DMS153 (cell line): ENCODE data around the gene DSG3.

ENCODE experiments used
- DNase-seq: peaks from one replicate; lab custom pipeline; 2025; lab: John Stamatoyannopoulos, UW

Gene DSG3

GRCh38 chr18:31430072-31430471 is 17.5 kb upstream of the DSG3 start:
- no peak for DNase-seq

- no peak for DNase-seq
Measured at GRCh38 chr18:31430554-31430953, 17.0 kb upstream of the DSG3 start.

- DNase-seq: no peak
Measured at GRCh38 chr18:31432316-31432715, 15.2 kb upstream of the DSG3 start.

GRCh38 chr18:31436825-31437224 is 10.7 kb upstream of the DSG3 start:
- no peak for DNase-seq

- no peak for DNase-seq
Measured at GRCh38 chr18:31438402-31438801, 9.1 kb upstream of the DSG3 start.

GRCh38 chr18:31439807-31440325 is 7.7 kb upstream of the DSG3 start:
- DNase-seq: no peak

- no peak for DNase-seq
Measured at GRCh38 chr18:31440787-31441186, 6.8 kb upstream of the DSG3 start.

GRCh38 chr18:31441493-31441892 is 6.0 kb upstream of the DSG3 start:
- DNase-seq: no peak

- DNase-seq: no peak
Measured at GRCh38 chr18:31444142-31444541, 3.4 kb upstream of the DSG3 start.

GRCh38 chr18:31445908-31446307 is 1.6 kb upstream of the DSG3 start:
- DNase-seq: no peak

GRCh38 chr18:31446854-31447253 is 687 bp upstream of the DSG3 start:
- DNase-seq: no peak

GRCh38 chr18:31450409-31450808 is 2.9 kb downstream of the DSG3 start:
- no peak for DNase-seq

GRCh38 chr18:31451625-31452024 is 4.1 kb downstream of the DSG3 start:
- no peak for DNase-seq

- DNase-seq: no peak
Measured at GRCh38 chr18:31454066-31454708, 6.6 kb downstream of the DSG3 start.

GRCh38 chr18:31469629-31470028 is 22.1 kb downstream of the DSG3 start:
- no peak for DNase-seq

- no peak for DNase-seq
Measured at GRCh38 chr18:31478688-31479087, 31.1 kb downstream of the DSG3 start.

- DNase-seq: no peak
Measured at GRCh38 chr18:31482051-31482450, 34.5 kb downstream of the DSG3 start.

- DNase-seq: no peak
Measured at GRCh38 chr18:31483396-31483795, 35.9 kb downstream of the DSG3 start.

- no peak for DNase-seq
Measured at GRCh38 chr18:31484461-31484860, 36.9 kb downstream of the DSG3 start.

- no peak for DNase-seq
Measured at GRCh38 chr18:31486165-31486564, 38.6 kb downstream of the DSG3 start.

GRCh38 chr18:31487246-31488015 is 39.9 kb downstream of the DSG3 start:
- DNase-seq: no peak

- DNase-seq: no peak
Measured at GRCh38 chr18:31489311-31489710, 41.8 kb downstream of the DSG3 start.

GRCh38 chr18:31490387-31490786 is 42.8 kb downstream of the DSG3 start:
- no peak for DNase-seq

- no peak for DNase-seq
Measured at GRCh38 chr18:31490833-31491232, 43.3 kb downstream of the DSG3 start.
